H1 (cell line): ENCODE results near the gene DOCK6. TPM values are rescaled to one million over a fixed set of nuclear protein-coding genes. Genes with fewer than 3 reads are reported as not detected.

Source experiments
- CTCF ChIA-PET: fragments of 300-600 bp; sonication (Branson Sonifier 250); formaldehyde crosslinking; loops from one replicate; lab custom pipeline; 2021; ENCODE audit not compliant: partially characterized antibody; lab: Charles Lee
- POLR2A ChIA-PET: fragments of 300-600 bp; sonication (Branson Sonifier 250); formaldehyde crosslinking; loops from one replicate; lab custom pipeline; 2021; ENCODE audit warnings: inconsistent platforms; ENCODE audit not compliant: partially characterized antibody; lab: Charles Lee
- DNase-seq, 2 experiments: peaks; one replicate each; pipeline versions ENCODE4 v3.0.0 to v3.0.0-alpha.2; 2010 to 2022; ENCODE audit warnings: low spot score in 2 of 2, low read depth in 1 of 2, mixed read lengths in 1 of 2
- FAIRE-seq: peaks from 2 replicates; lab custom pipeline; 2011; peaks lifted over from hg19 to GRCh38; lab: Jason Lieb, UNC
- H2AFZ ChIP-seq: 2 replicates; pipeline ENCODE4 v1.8.1; 2012; ENCODE audit warnings: low read length, inconsistent platforms
- H2AK5ac ChIP-seq: 2 replicates; pipeline ENCODE4 v1.6.1; 2013; ENCODE audit warnings: low read depth, low read length
- H2BK120ac ChIP-seq: replicated peaks from 2 replicates; pipeline ENCODE3; 2013; ENCODE audit warnings: low read depth, low read length, inconsistent platforms
- H2BK12ac ChIP-seq: 2 replicates; pipeline ENCODE4 v1.6.1; 2013; ENCODE audit warnings: low read depth, low read length
- H2BK15ac ChIP-seq: 2 replicates; pipeline ENCODE4 v1.6.1; 2013; ENCODE audit warnings: low read length
- H2BK20ac ChIP-seq: 2 replicates; pipeline ENCODE4 v1.6.1; 2013; ENCODE audit warnings: low read length
- H2BK5ac ChIP-seq: 2 replicates; pipeline ENCODE4 v1.6.1; 2013; ENCODE audit warnings: low read depth, low read length
- H3K14ac ChIP-seq: 2 replicates; pipeline ENCODE4 v1.6.1; 2013; ENCODE audit warnings: inconsistent platforms; ENCODE audit not compliant: insufficient read length
- H3K18ac ChIP-seq: 2 replicates; pipeline ENCODE4 v1.6.1; 2013; ENCODE audit warnings: low read length; ENCODE audit errors: extremely low read depth
- H3K23ac ChIP-seq: 2 replicates; pipeline ENCODE4 v1.6.1; 2013; ENCODE audit warnings: inconsistent platforms; ENCODE audit not compliant: insufficient read length
- H3K23me2 ChIP-seq: 2 replicates; pipeline ENCODE4 v1.6.1; 2013; ENCODE audit warnings: low read depth, low read length
- H3K27ac ChIP-seq: 2 replicates; pipeline ENCODE4 v1.6.1; 2011; ENCODE audit warnings: low read depth, low read length, inconsistent platforms
- H3K27me3 ChIP-seq, 4 experiments: replicated peaks in 1 of 4; 1 replicate in 1 of 4; 2 replicates in 3 of 4; pipeline versions ENCODE4 v1.6.1 to v1.8.1; 2011 to 2013; ENCODE audit warnings: low read length in 3 of 4, mild to moderate bottlenecking in 3 of 4, inconsistent platforms in 2 of 4, mixed read lengths in 2 of 4, moderate library complexity in 1 of 4; ENCODE audit not compliant: control insufficient read depth in 3 of 4, insufficient read depth in 3 of 4; ENCODE audit errors: extremely low read depth in 1 of 4
- H3K36me3 ChIP-seq, 4 experiments: 2 replicates each; pipeline versions ENCODE4 v1.6.1 to v1.8.1; 2011 to 2013; ENCODE audit warnings: mild to moderate bottlenecking in 4 of 4, low read length in 3 of 4, moderate library complexity in 2 of 4, control low read depth in 1 of 4, inconsistent platforms in 1 of 4; ENCODE audit not compliant: insufficient read depth in 4 of 4, control insufficient read depth in 2 of 4
- H3K4ac ChIP-seq: replicated peaks from 2 replicates; pipeline ENCODE3; 2013; ENCODE audit warnings: low read length, low read depth, mixed read lengths, inconsistent platforms; ENCODE audit not compliant: insufficient read length
- H3K4me1 ChIP-seq, 4 experiments: replicated peaks in 1 of 4; 1 replicate in 1 of 4; 2 replicates in 3 of 4; pipeline versions ENCODE4 v1.6.1 to v1.8.1; 2011 to 2013; ENCODE audit warnings: low read length in 3 of 4, inconsistent platforms in 2 of 4, mixed read lengths in 1 of 4; ENCODE audit not compliant: insufficient read depth in 4 of 4, control insufficient read depth in 3 of 4
- H3K4me2 ChIP-seq, 2 experiments: 2 replicates each; pipeline versions ENCODE4 v1.6.1 to v1.8.1; 2011 to 2013; ENCODE audit warnings: low read depth in 2 of 2, low read length in 2 of 2, control low read depth in 1 of 2, inconsistent platforms in 1 of 2, mild to moderate bottlenecking in 1 of 2; ENCODE audit not compliant: insufficient read depth in 1 of 2
- H3K4me3 ChIP-seq, 4 experiments: fragments of 200-600, 300-600 bp in 1 of 4; sonication (generic), shearing (Covaris generic), sonication (Bioruptor Twin) in 1 of 4; 2 replicates each; pipeline versions ENCODE4 v1.5.1 to v1.8.1; 2011 to 2016; ENCODE audit warnings: low read length in 4 of 4, low read depth in 3 of 4, control low read depth in 2 of 4, inconsistent platforms in 2 of 4, mild to moderate bottlenecking in 2 of 4, mixed read lengths in 1 of 4, moderate library complexity in 1 of 4; ENCODE audit not compliant: insufficient read depth in 2 of 4; ENCODE audit errors: extremely low read depth in 1 of 4
- H3K56ac ChIP-seq: replicated peaks from 2 replicates; pipeline ENCODE3; 2013; ENCODE audit warnings: low read depth, mild to moderate bottlenecking, mixed read lengths, low read length, inconsistent platforms; ENCODE audit not compliant: insufficient read length
- H3K79me1 ChIP-seq: 2 replicates; pipeline ENCODE4 v1.6.1; 2013; ENCODE audit warnings: low read depth, low read length, control low read depth
- H3K79me2 ChIP-seq, 2 experiments: 2 replicates each; pipeline versions ENCODE4 v1.6.1 to v1.8.1; 2012 to 2013; ENCODE audit warnings: low read length in 2 of 2, mild to moderate bottlenecking in 2 of 2, inconsistent platforms in 1 of 2; ENCODE audit not compliant: insufficient read depth in 2 of 2, control insufficient read depth in 1 of 2
- H3K9ac ChIP-seq, 4 experiments: replicated peaks in 1 of 4; 1 replicate in 1 of 4; 2 replicates in 3 of 4; pipeline versions ENCODE4 v1.6.1 to v1.8.1; 2011 to 2013; ENCODE audit warnings: low read depth in 3 of 4, low read length in 3 of 4, control low read depth in 2 of 4, mild to moderate bottlenecking in 2 of 4, moderate library complexity in 2 of 4, inconsistent platforms in 1 of 4; ENCODE audit errors: extremely low read depth in 1 of 4
- H3K9me3 ChIP-seq, 2 experiments: 2 replicates each; pipeline versions ENCODE4 v1.6.1 to v1.8.1; 2012 to 2013; ENCODE audit warnings: mild to moderate bottlenecking in 2 of 2, moderate library complexity in 2 of 2, control low read depth in 1 of 2, inconsistent platforms in 1 of 2, low read depth in 1 of 2, low read length in 1 of 2, mixed read lengths in 1 of 2; ENCODE audit not compliant: insufficient read depth in 2 of 2
- H4K20me1 ChIP-seq, 2 experiments: replicated peaks in 1 of 2; 2 replicates each; pipeline versions ENCODE3 to v1.8.1; 2011 to 2013; ENCODE audit warnings: inconsistent platforms in 2 of 2, low read length in 2 of 2, mild to moderate bottlenecking in 1 of 2; ENCODE audit not compliant: insufficient read depth in 2 of 2, control insufficient read depth in 1 of 2
- H4K5ac ChIP-seq: 2 replicates; pipeline ENCODE4 v1.6.1; 2013; ENCODE audit warnings: low read length, low read depth, mixed read lengths, inconsistent platforms; ENCODE audit not compliant: insufficient read length
- H4K8ac ChIP-seq: 2 replicates; pipeline ENCODE4 v1.8.0; 2013; ENCODE audit warnings: mild to moderate bottlenecking, moderate library complexity, low read length, inconsistent platforms; ENCODE audit not compliant: insufficient read depth; ENCODE audit errors: extremely low read depth
- H4K91ac ChIP-seq: replicated peaks from 2 replicates; pipeline ENCODE3; 2013; ENCODE audit warnings: low read length, mixed read lengths, inconsistent platforms; ENCODE audit not compliant: insufficient read length
- ASH2L ChIP-seq: fragments of 200-600, 300-600 bp; sonication (generic); IDR thresholded peaks from one replicate; pipeline ENCODE4 v1.7.1; 2017; ENCODE audit warnings: low read length
- CBX8 ChIP-seq: fragments of 300-800, 300-1000 bp; sonication (generic); IDR thresholded peaks from 2 replicates; pipeline ENCODE4 v1.7.1; 2016; ENCODE audit warnings: low read depth, low read length, borderline replicate concordance
- CHD2 ChIP-seq: IDR thresholded peaks from 2 replicates; pipeline ENCODE4 v1.6.1; 2012; ENCODE audit warnings: low read length, improper control_type of control experiment
- EGR1 ChIP-seq: IDR thresholded peaks from 2 replicates; pipeline ENCODE4 v1.6.1; 2011; ENCODE audit warnings: low read depth, low read length, borderline replicate concordance
- EZH2 ChIP-seq: fragments of 200-600 bp; sonication (generic); IDR thresholded peaks from 2 replicates; pipeline ENCODE4 v1.7.1; 2012; ENCODE audit warnings: low read depth, mild to moderate bottlenecking, moderate library complexity, low read length, inconsistent platforms; ENCODE audit not compliant: severe bottlenecking
- JUN ChIP-seq: IDR thresholded peaks from 2 replicates; pipeline ENCODE4 v1.6.1; 2011; ENCODE audit warnings: low read depth, mild to moderate bottlenecking, improper control_type of control experiment, low read length
- KDM4A ChIP-seq: IDR thresholded peaks from one replicate; pipeline ENCODE4 v1.7.1; 2012; ENCODE audit warnings: low read depth, mild to moderate bottlenecking, moderate library complexity, low read length, inconsistent platforms; ENCODE audit not compliant: severe bottlenecking
- NANOG ChIP-seq: IDR thresholded peaks from 2 replicates; pipeline ENCODE4 v1.6.1; 2011; ENCODE audit warnings: low read length, low read depth, mild to moderate bottlenecking, inconsistent platforms; ENCODE audit not compliant: insufficient read depth, poor library complexity, severe bottlenecking
- POU5F1 ChIP-seq: IDR thresholded peaks from 2 replicates; pipeline ENCODE4 v1.6.1; 2011; ENCODE audit warnings: low read depth, mild to moderate bottlenecking, low read length, moderate library complexity
- RNF2 ChIP-seq: fragments of 200-900, 300-1000 bp; sonication (generic); IDR thresholded peaks from 2 replicates; pipeline ENCODE4 v1.7.1; 2016; ENCODE audit warnings: borderline replicate concordance, low read depth, mild to moderate bottlenecking, antibody characterized with exemption, low read length; ENCODE audit not compliant: poor library complexity, severe bottlenecking; ENCODE audit errors: missing control alignments
- SP4 ChIP-seq: IDR thresholded peaks from 2 replicates; pipeline ENCODE4 v1.6.1; 2012; ENCODE audit warnings: low read length, inconsistent platforms
- TAF1 ChIP-seq: IDR thresholded peaks from 2 replicates; pipeline ENCODE4 v1.6.1; 2011; ENCODE audit warnings: mild to moderate bottlenecking, low read depth, low read length
- TCF12 ChIP-seq: IDR thresholded peaks from 2 replicates; pipeline ENCODE4 v1.6.1; 2011; ENCODE audit warnings: low read depth, mild to moderate bottlenecking, low read length
- WGBS, 2 experiments: shearing (Covaris generic) in 1 of 2; methylation state at CpG; one replicate each; pipeline versions ENCODE4 v1.1.6 to v1.1.7; 2013 to 2015; ENCODE audit warnings: low lambda C conversion rate in 2 of 2, mixed read lengths in 2 of 2, inconsistent platforms in 1 of 2, low coverage in 1 of 2, missing lambda C conversion rate in 1 of 2; ENCODE audit not compliant: insufficient replicate concordance in 2 of 2, insufficient coverage in 1 of 2, insufficient read length in 1 of 2; ENCODE audit errors: extremely low coverage in 1 of 2, missing lambda C conversion rate in 1 of 2; 5-methylcytosine and 5-hydroxymethylcytosine counted together
- polyA plus RNA-seq, 7 experiments: library from polyadenylated mRNA; depleted of rRNA in 3 of 7; stranded (reverse) in 5 of 7; unstranded in 2 of 7; fragments of >200 nt in 5 of 7; fragments of 200-250 nt in 2 of 7; gene quantifications; 1 replicate in 5 of 7; 2 replicates in 1 of 7; 4 replicates in 1 of 7; pipeline versions ENCODE4 v1.2.1 to v1.2.3, GENCODE V29; 2011 to 2013; ENCODE audit warnings: missing spikeins in 2 of 7, mixed read lengths in 2 of 7
- total RNA-seq: library from RNA; stranded (reverse); fragmentation: NEBNext Ultra II Directional; extraction: Animal tissue kit (Norgen Biotek cat#: 25700); gene quantifications from 2 replicates; pipeline ENCODE4 v1.2.1, GENCODE V29; 2021
- TF ChIP-seq, protein P1 (sequence below): IDR thresholded peaks from 2 replicates; pipeline ENCODE4 v1.6.1; 2012; ENCODE audit warnings: inconsistent platforms

Gene DOCK6
- total and polyA plus RNA-seq, 2 of the 8 experiments (the other 6 are each of a cell fraction or from before 2014, with no cell fraction given) = 25.5 to 54.7 TPM

GRCh38 chr19:11214387-11214786 lies 47.9 kb downstream of the DOCK6 start:
- H3K79me2 ChIP-seq = no peaks in the 10 kb centered on the region
- no peaks in the 10 kb centered on the region for H3K79me1 ChIP-seq
- no peak overlapping the region for H3K18ac ChIP-seq
- no peak overlapping the region for H2AFZ ChIP-seq
- no peak overlapping the region for H3K56ac ChIP-seq
- H2BK120ac ChIP-seq = no peak overlapping the region
- no peak overlapping the region for H2AK5ac ChIP-seq
- H3K14ac ChIP-seq = no peak overlapping the region
- H3K36me3 ChIP-seq = peaks cover 4 to 21% (median 11%) of the 10 kb centered on the region in 4 experiments; a peak in 6 of 8 replicates
- no peak overlapping the region for H2BK5ac ChIP-seq
- DNase-seq = no peak
- H3K23me2 ChIP-seq = no peaks in the 10 kb centered on the region; the same call in 1 of the 2 replicates
- no peak overlapping the region for H2BK15ac ChIP-seq
- no peak overlapping the region for H2BK20ac ChIP-seq
- H4K91ac ChIP-seq = no peak overlapping the region
- WGBS, 2 experiments = 87% methylated on average over 6 of the region's 6 CpGs; no CpG with 5 or more reads in 1 of the 2 experiments
- H4K8ac ChIP-seq = no peak overlapping the region
- H2BK12ac ChIP-seq = no peak overlapping the region
- no peaks in the 10 kb centered on the region for H4K20me1 ChIP-seq
- no peak overlapping the region for H3K23ac ChIP-seq
- H3K9ac ChIP-seq = no peak overlapping the region
- no peaks in the 10 kb centered on the region for H3K27me3 ChIP-seq
- no peaks in the 10 kb centered on the region for H3K4me1 ChIP-seq
- CTCF ChIA-PET = interaction anchor here (0.8 kb wide), 1 partner anchor 11 kb away, joined by 3 read pairs; no protein-coding TSS in a partner anchor
- POLR2A ChIA-PET = no interaction called here
- no peak overlapping the region for H3K4me2 ChIP-seq
- H3K4me3 ChIP-seq = no peak overlapping the region
- no peak overlapping the region for H4K5ac ChIP-seq
- FAIRE-seq = no peak
- no peak overlapping the region for H3K27ac ChIP-seq
- no peaks in the 10 kb centered on the region for H3K9me3 ChIP-seq
- H3K4ac ChIP-seq = no peak overlapping the region
- TF ChIP-seq EGR1 (no peak), POU5F1 (no peak), NANOG (no peak), TAF1 (no peak), KDM4A (no peak), EZH2 (no peak), JUN (no peak), ASH2L (no peak), RNF2 (no peak), CBX8 (no peak), TCF12 (no peak), SP4 (no peak), CHD2 (no peak)
- TF ChIP-seq, protein P1, sequence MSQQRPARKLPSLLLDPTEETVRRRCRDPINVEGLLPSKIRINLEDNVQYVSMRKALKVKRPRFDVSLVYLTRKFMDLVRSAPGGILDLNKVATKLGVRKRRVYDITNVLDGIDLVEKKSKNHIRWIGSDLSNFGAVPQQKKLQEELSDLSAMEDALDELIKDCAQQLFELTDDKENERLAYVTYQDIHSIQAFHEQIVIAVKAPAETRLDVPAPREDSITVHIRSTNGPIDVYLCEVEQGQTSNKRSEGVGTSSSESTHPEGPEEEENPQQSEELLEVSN = no peak
